ENCODE data around the gene RNF133.
"Not testable (repeated sequence)": the region's sequence is repeated elsewhere in the genome, so short reads cannot be mapped to it uniquely, and the experiment has no call there.

DNA sequence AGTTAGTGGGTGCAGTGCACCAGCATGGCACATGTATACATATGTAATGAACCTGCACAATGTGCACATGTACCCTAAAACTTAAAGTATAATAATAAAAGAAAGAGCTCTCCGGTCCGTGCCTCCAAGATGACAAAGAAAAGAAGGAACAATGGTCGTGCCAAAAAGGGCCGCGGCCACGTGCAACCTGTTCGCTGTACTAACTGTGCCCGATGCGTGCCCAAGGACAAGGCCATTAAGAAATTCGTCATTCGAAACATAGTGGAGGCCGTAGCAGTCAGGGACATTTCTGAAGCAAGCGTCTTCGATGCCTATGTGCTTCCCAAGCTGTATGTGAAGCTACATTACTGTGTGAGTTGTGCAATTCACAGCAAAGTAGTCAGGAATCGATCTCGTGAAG is 17.7 kb downstream of the RNF133 start:
- not testable (repeated sequence) for TF ChIP-seq POLR2A, POLR2AphosphoS5 (IDR thresholded peaks at IDR 0.05)
- TF ChIP-seq, protein P1, sequence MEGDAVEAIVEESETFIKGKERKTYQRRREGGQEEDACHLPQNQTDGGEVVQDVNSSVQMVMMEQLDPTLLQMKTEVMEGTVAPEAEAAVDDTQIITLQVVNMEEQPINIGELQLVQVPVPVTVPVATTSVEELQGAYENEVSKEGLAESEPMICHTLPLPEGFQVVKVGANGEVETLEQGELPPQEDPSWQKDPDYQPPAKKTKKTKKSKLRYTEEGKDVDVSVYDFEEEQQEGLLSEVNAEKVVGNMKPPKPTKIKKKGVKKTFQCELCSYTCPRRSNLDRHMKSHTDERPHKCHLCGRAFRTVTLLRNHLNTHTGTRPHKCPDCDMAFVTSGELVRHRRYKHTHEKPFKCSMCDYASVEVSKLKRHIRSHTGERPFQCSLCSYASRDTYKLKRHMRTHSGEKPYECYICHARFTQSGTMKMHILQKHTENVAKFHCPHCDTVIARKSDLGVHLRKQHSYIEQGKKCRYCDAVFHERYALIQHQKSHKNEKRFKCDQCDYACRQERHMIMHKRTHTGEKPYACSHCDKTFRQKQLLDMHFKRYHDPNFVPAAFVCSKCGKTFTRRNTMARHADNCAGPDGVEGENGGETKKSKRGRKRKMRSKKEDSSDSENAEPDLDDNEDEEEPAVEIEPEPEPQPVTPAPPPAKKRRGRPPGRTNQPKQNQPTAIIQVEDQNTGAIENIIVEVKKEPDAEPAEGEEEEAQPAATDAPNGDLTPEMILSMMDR (IDR thresholded peaks at IDR 0.05), result not testable (repeated sequence)
